OCI-LY3 (cell line): ENCODE measurements around the gene SPATA6L.
"Not testable (repeated sequence)": the region's sequence is repeated elsewhere in the genome, so short reads cannot be mapped to it uniquely, and the experiment has no call there.

ENCODE experiments used
- CTCF ChIP-seq: fragments of 200-600, 300-600 bp; sonication (generic); IDR thresholded peaks from 2 replicates; pipeline ENCODE4 v1.5.1; 2014; ENCODE audit warnings: antibody characterized with exemption, low read length, low read depth
- EZH2phosphoT487 ChIP-seq: fragments of 200-600 bp; shearing (Covaris generic); IDR thresholded peaks from 2 replicates; pipeline ENCODE4 v1.6.1; 2018; ENCODE audit warnings: antibody characterized with exemption, mixed run types, low read depth

DNA sequence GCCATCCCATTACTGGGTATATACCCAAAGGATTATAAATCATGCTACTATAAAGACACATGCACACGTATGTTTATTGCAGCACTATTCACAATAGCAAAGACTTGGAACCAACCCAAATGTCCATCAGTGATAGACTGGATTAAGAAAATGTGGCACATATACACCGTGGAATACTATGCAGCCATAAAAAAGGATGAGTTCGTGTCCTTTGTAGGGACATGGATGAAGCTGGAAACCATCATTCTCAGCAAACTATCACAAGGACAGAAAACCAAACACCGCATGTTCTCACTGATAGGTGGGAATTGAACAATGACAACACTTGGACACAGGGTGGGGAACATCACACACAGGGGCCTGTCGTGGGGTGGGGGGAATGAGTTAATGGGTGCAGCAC lies 5.6 kb downstream of the SPATA6L start:
- TF ChIP-seq CTCF, EZH2phosphoT487: not testable (repeated sequence)
